Body of pancreas (tissue), 4 donors: ENCODE results near the gene CCL8. TPM values are rescaled to one million over a fixed set of nuclear protein-coding genes. Genes with fewer than 3 reads are reported as not detected.

Experiments used
- ATAC-seq: fragments of 150-250 bp; one replicate; pipeline ENCODE4 v1.9.1; 2016
- DNase-seq, 4 donors: peaks; one replicate each; pipeline ENCODE4 v3.0.0-alpha.2; 2019
- H3K27ac ChIP-seq, 4 donors: fragments of 200-600 bp; sonication (generic); 1 replicate in 3 of 4; 2 replicates in 1 of 4; pipeline versions ENCODE4 v1.5.1 to v1.6.1; 2016 to 2019; ENCODE audit warnings: mild to moderate bottlenecking in 1 of 4, mixed read lengths in 1 of 4, moderate library complexity in 1 of 4
- H3K27me3 ChIP-seq, 2 donors: fragments of 200-600 bp; sonication (generic); one replicate each; pipeline ENCODE4 v1.6.0; 2016; ENCODE audit warnings: mild to moderate bottlenecking in 1 of 2
- H3K36me3 ChIP-seq, 2 donors: fragments of 200-600 bp; sonication (generic); replicated peaks in 1 of 2; 2 replicates each; pipeline ENCODE4 v1.5.1; 2016; ENCODE audit warnings: low read depth in 2 of 2; ENCODE audit not compliant: insufficient read depth in 1 of 2
- H3K4me1 ChIP-seq: fragments of 200-600 bp; sonication (generic); one replicate; pipeline ENCODE4 v1.6.0; 2016
- H3K4me3 ChIP-seq, 2 donors: fragments of 200-600 bp; sonication (generic); 1 replicate in 1 of 2; 2 replicates in 1 of 2; pipeline ENCODE4 v1.5.1; 2016 to 2019
- H3K9me3 ChIP-seq, 3 donors: fragments of 200-600 bp; sonication (generic); 1 replicate in 2 of 3; 2 replicates in 1 of 3; pipeline ENCODE4 v1.5.1; 2016
- POLR2A ChIP-seq, 3 donors: fragments of 450-650 bp; IDR thresholded peaks; one replicate each; pipeline ENCODE4 v1.6.1; 2016; ENCODE audit warnings: antibody characterized with exemption in 3 of 3, mild to moderate bottlenecking in 2 of 3
- WGBS, 2 donors: methylation state at CpG; one replicate each; pipeline ENCODE4 v1.1.5; 2017; 5-methylcytosine and 5-hydroxymethylcytosine counted together
- intact Hi-C: fragments of 100-400 bp; cut with DNase I; formaldehyde crosslinking; loops from one replicate; pipeline ENCODE4 v1.15.1; 2023
- total RNA-seq, 2 donors: library from RNA; depleted of rRNA; stranded (reverse); fragments of >200 nt; gene quantifications; one replicate each; pipeline ENCODE4 v1.1.0, GENCODE V29; 2016
- TF ChIP-seq, protein P1 (sequence below), 7 experiments: fragments of 450-650 bp in 4 of 7; fragments of 200-600 bp in 3 of 7; sonication (generic) in 3 of 7; IDR thresholded peaks; one replicate each; pipeline ENCODE4 v1.5.1; 2016 to 2019; ENCODE audit warnings: antibody characterized with exemption in 7 of 7

Gene CCL8
- total RNA-seq, 2 donors from 2014 or later = not detected

DNA sequence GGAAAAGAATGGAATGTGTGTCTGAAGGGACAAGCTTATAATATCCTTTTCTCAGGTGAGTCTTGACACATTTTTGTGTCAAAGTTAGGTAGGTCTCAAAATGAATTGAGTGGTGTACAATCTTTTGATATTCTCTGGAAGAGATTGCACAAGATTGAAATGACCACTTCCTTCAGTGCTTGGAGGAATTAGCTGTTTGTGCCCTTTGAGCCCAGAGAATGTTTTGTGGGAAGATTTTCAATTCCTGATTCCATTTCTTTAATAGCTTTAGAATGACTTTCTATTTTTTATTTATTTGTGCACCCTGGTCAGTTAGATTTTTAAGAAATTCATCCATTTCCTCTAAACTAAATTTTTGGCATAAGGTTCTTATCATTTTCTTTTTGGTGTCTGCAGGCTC is 35.4 kb downstream of the CCL8 start:
- H3K27me3 ChIP-seq = no peaks in the 10 kb centered on the region
- no peaks in the 10 kb centered on the region for H3K36me3 ChIP-seq
- H3K9me3 ChIP-seq = no peaks in the 10 kb centered on the region
- intact Hi-C loops = no loop called here
- no peak for ATAC-seq
- no peak overlapping the region for H3K4me3 ChIP-seq
- no peak overlapping the region for H3K27ac ChIP-seq
- no peak for DNase-seq
- H3K4me1 ChIP-seq = no peaks in the 10 kb centered on the region
- TF ChIP-seq POLR2A (IDR thresholded peaks at IDR 0.05) = no peak
- TF ChIP-seq, protein P1, sequence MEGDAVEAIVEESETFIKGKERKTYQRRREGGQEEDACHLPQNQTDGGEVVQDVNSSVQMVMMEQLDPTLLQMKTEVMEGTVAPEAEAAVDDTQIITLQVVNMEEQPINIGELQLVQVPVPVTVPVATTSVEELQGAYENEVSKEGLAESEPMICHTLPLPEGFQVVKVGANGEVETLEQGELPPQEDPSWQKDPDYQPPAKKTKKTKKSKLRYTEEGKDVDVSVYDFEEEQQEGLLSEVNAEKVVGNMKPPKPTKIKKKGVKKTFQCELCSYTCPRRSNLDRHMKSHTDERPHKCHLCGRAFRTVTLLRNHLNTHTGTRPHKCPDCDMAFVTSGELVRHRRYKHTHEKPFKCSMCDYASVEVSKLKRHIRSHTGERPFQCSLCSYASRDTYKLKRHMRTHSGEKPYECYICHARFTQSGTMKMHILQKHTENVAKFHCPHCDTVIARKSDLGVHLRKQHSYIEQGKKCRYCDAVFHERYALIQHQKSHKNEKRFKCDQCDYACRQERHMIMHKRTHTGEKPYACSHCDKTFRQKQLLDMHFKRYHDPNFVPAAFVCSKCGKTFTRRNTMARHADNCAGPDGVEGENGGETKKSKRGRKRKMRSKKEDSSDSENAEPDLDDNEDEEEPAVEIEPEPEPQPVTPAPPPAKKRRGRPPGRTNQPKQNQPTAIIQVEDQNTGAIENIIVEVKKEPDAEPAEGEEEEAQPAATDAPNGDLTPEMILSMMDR (IDR thresholded peaks at IDR 0.05) = no peak

GRCh38 chr17:34356194-34356593 is 37.0 kb downstream of the CCL8 start, which contains the start of gene CCL13:
CCL13 (plus strand) TSS chr17:34356480; CDS start chr17:34356527, 47 bp downstream.
- H3K4me1 ChIP-seq = no peaks in the 10 kb centered on the region
- H3K27ac ChIP-seq = no peak within 1 kb of the TSS
- no peak within 1 kb of the TSS for H3K4me3 ChIP-seq
- WGBS, 2 donors = 79 to 86% methylated on average over 5 of the region's 5 CpGs
- H3K36me3 ChIP-seq = no peaks in the 10 kb centered on the region
- DNase-seq (no peak), ATAC-seq (no peak)
- intact Hi-C loops = no loop called here
- no peaks in the 10 kb centered on the region for H3K27me3 ChIP-seq
- TF ChIP-seq, protein P1 (IDR thresholded peaks at IDR 0.05) = no peak
- no peak for TF ChIP-seq POLR2A (IDR thresholded peaks at IDR 0.05)
- no peaks in the 10 kb centered on the region for H3K9me3 ChIP-seq

DNA sequence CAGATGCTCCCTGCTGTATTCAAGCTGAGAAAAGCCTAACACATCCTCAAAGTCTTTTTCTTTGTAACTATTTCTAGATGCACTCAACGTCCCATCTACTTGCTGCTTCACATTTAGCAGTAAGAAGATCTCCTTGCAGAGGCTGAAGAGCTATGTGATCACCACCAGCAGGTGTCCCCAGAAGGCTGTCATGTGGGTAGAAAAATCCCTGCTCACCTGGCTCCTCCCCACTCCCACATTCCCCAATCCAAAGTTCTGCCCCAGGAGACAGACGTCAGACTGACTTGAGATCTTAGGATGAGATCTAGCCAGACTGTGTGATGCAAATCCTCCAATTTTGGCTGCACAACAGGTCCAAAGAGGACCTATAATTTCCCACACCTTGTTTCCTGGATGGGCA is 38.2 kb downstream of the CCL8 start:
- no peaks in the 10 kb centered on the region for H3K27me3 ChIP-seq
- no peak overlapping the region for H3K4me3 ChIP-seq
- TF ChIP-seq, protein P1 (IDR thresholded peaks at IDR 0.05) = no peak
- no peak for TF ChIP-seq POLR2A (IDR thresholded peaks at IDR 0.05)
- DNase-seq = no peak
- 45 to 58% methylated on average over 2 of the region's 2 CpGs for WGBS, 2 donors
- H3K4me1 ChIP-seq = no peaks in the 10 kb centered on the region
- no peak overlapping the region for H3K27ac ChIP-seq
- ATAC-seq = no peak
- no peaks in the 10 kb centered on the region for H3K9me3 ChIP-seq
- H3K36me3 ChIP-seq = no peaks in the 10 kb centered on the region
- intact Hi-C loops = no loop called here

GRCh38 chr17:34358631-34359030 is 39.4 kb downstream of the CCL8 start:
- 87 to 89% methylated on average over 3 of the region's 3 CpGs for WGBS, 2 donors
- no peaks in the 10 kb centered on the region for H3K36me3 ChIP-seq
- H3K9me3 ChIP-seq = no peaks in the 10 kb centered on the region
- intact Hi-C loops = no loop called here
- no peaks in the 10 kb centered on the region for H3K27me3 ChIP-seq
- no peak overlapping the region for H3K4me3 ChIP-seq
- DNase-seq (no peak), ATAC-seq (no peak)
- no peak overlapping the region for H3K27ac ChIP-seq
- H3K4me1 ChIP-seq = no peaks in the 10 kb centered on the region
- TF ChIP-seq, protein P1 (IDR thresholded peaks at IDR 0.05) = no peak
- TF ChIP-seq POLR2A (IDR thresholded peaks at IDR 0.05) = no peak

- Histone ChIP-seq H3K4me3 (no peak overlapping the region), H3K27me3 (no peaks in the 10 kb centered on the region), H3K9me3 (no peaks in the 10 kb centered on the region), H3K36me3 (no peaks in the 10 kb centered on the region), H3K27ac (no peak overlapping the region), H3K4me1 (no peaks in the 10 kb centered on the region)
- no peak for ATAC-seq
- 55 to 67% methylated on average over 9 to 11 of the region's 11 CpGs for WGBS, 2 donors
- TF ChIP-seq, protein P1 (IDR thresholded peaks at IDR 0.05) = no peak
- DNase-seq = no peak
- intact Hi-C loops = loop anchor here (2.0 kb wide), 1 partner anchor 160 kb away; no protein-coding TSS in a partner anchor
Measured at GRCh38 chr17:34360601-34361270, 41.5 kb downstream of the CCL8 start.
